Testis (tissue), 3 donors: Measurements from ENCODE around the gene ATP6V1G1. TPM values are rescaled to one million over a fixed set of nuclear protein-coding genes. Genes with fewer than 3 reads are reported as not detected.
A peak's percentile ranks its signal among the peaks of the same experiment; 100 is the strongest.

Experiments used
- DNase-seq: peaks from one replicate; pipeline ENCODE4 v3.0.0-alpha.2; 2019
- H3K27ac ChIP-seq, 2 donors: fragments of 200-600 bp; sonication (generic); one replicate each; pipeline ENCODE4 v1.5.1; 2019
- H3K27me3 ChIP-seq: fragments of 200-600 bp; sonication (generic); one replicate; pipeline ENCODE4 v1.5.1; 2019
- H3K36me3 ChIP-seq: fragments of 200-600 bp; sonication (generic); one replicate; pipeline ENCODE4 v1.5.1; 2017; ENCODE audit warnings: low read depth; ENCODE audit errors: missing control alignments
- H3K4me1 ChIP-seq: fragments of 200-600 bp; sonication (generic); one replicate; pipeline ENCODE4 v1.5.1; 2019
- H3K4me3 ChIP-seq, 2 donors: fragments of 200-600 bp; sonication (generic); one replicate each; pipeline ENCODE4 v1.5.1; 2017 to 2019
- H3K9me3 ChIP-seq: fragments of 200-600 bp; sonication (generic); one replicate; pipeline ENCODE4 v1.5.1; 2017
- CTCF ChIP-seq, 3 experiments: fragments of 450-650 bp in 2 of 3; fragments of 200-600 bp in 1 of 3; sonication (generic) in 1 of 3; IDR thresholded peaks; one replicate each; pipeline ENCODE4 v1.5.1; 2016 to 2019; ENCODE audit warnings: antibody characterized with exemption in 3 of 3, mild to moderate bottlenecking in 2 of 3, moderate library complexity in 1 of 3
- POLR2A ChIP-seq: fragments of 450-650 bp; IDR thresholded peaks from one replicate; pipeline ENCODE4 v1.6.1; 2017; ENCODE audit warnings: antibody characterized with exemption, mild to moderate bottlenecking, moderate library complexity
- WGBS, 2 donors: methylation state at CpG; one replicate each; pipeline ENCODE4 v1.1.5; 2018; 5-methylcytosine and 5-hydroxymethylcytosine counted together
- intact Hi-C: fragments of 100-400 bp; cut with DNase I; formaldehyde crosslinking; loops from one replicate; pipeline ENCODE4 v1.15.1; 2023; ENCODE audit warnings: low total_unique reads
- polyA plus RNA-seq: library from polyadenylated mRNA; stranded (reverse); fragments of 350-450 nt; fragmentation: Illumina TruSeq; extraction: RNeasy Lipid Tissue Mini Kit (QIAGEN cat#74804); gene quantifications from one replicate; pipeline ENCODE4 v1.2.3, GENCODE V29; 2014; ENCODE audit warnings: low read depth, low replicate concordance; ENCODE audit not compliant: insufficient read depth
- total RNA-seq, 2 donors: library from RNA; depleted of rRNA; stranded (reverse); fragments of >200 nt; gene quantifications; one replicate each; pipeline ENCODE4 v1.2.3, GENCODE V29; 2016

The ATP6V1G1 gene
- total and polyA plus RNA-seq, 3 donors from 2014 or later, result 215 to 243 (median 233) TPM

GRCh38 chr9:114546851-114547250, 40.7 kb upstream of the ATP6V1G1 start:
- no peak for DNase-seq
- Histone ChIP-seq H3K4me1 (no peaks in the 10 kb centered on the region), H3K9me3 (no peaks in the 10 kb centered on the region), H3K36me3 (no peaks in the 10 kb centered on the region), H3K27ac (no peak overlapping the region), H3K27me3 (no peaks in the 10 kb centered on the region), H3K4me3 (no peak overlapping the region)
- no peak for TF ChIP-seq POLR2A
- TF ChIP-seq CTCF (IDR thresholded peaks at IDR 0.05), result no peak
- intact Hi-C loops, result no loop called here

GRCh38 chr9:114549697-114550330, 37.8 kb upstream of the ATP6V1G1 start:
- DNase-seq, result no peak
- H3K27ac ChIP-seq, result no peak overlapping the region
- 64 to 71% methylated on average over 9 of the region's 9 CpGs for WGBS, 2 donors
- no peaks in the 10 kb centered on the region for H3K9me3 ChIP-seq
- H3K4me1 ChIP-seq, result no peaks in the 10 kb centered on the region
- TF ChIP-seq CTCF (IDR thresholded peaks at IDR 0.05) (no peak), POLR2A (no peak)
- no peak overlapping the region for H3K4me3 ChIP-seq
- intact Hi-C loops, result no loop called here
- H3K36me3 ChIP-seq, result no peaks in the 10 kb centered on the region
- H3K27me3 ChIP-seq, result no peaks in the 10 kb centered on the region

GRCh38 chr9:114551750-114552685, 35.6 kb upstream of the ATP6V1G1 start:
- H3K4me1 ChIP-seq, result no peaks in the 10 kb centered on the region
- H3K27me3 ChIP-seq, result no peaks in the 10 kb centered on the region
- no peaks in the 10 kb centered on the region for H3K36me3 ChIP-seq
- DNase-seq, result peak; percentile 78
- no peak for TF ChIP-seq POLR2A
- no peak for TF ChIP-seq CTCF (IDR thresholded peaks at IDR 0.05)
- H3K9me3 ChIP-seq, result no peaks in the 10 kb centered on the region
- no peak overlapping the region for H3K27ac ChIP-seq
- intact Hi-C loops, result no loop called here
- WGBS, 2 donors, result 62 to 81% methylated on average over 5 to 6 of the region's 6 CpGs
- no peak overlapping the region for H3K4me3 ChIP-seq

GRCh38 chr9:114552706-114553105, 34.9 kb upstream of the ATP6V1G1 start:
- no peak overlapping the region for H3K27ac ChIP-seq
- TF ChIP-seq CTCF (IDR thresholded peaks at IDR 0.05) (no peak), POLR2A (no peak)
- no peaks in the 10 kb centered on the region for H3K27me3 ChIP-seq
- DNase-seq, result no peak
- H3K4me1 ChIP-seq, result no peaks in the 10 kb centered on the region
- no peak overlapping the region for H3K4me3 ChIP-seq
- H3K9me3 ChIP-seq, result no peaks in the 10 kb centered on the region
- 91 to 93% methylated on average over 5 of the region's 5 CpGs for WGBS, 2 donors
- H3K36me3 ChIP-seq, result no peaks in the 10 kb centered on the region
- intact Hi-C loops, result no loop called here
